ENCODE results near the gene PALLD.
A peak's percentile ranks its signal among the peaks of the same experiment; 100 is the strongest.
"Not testable (repeated sequence)": the region's sequence is repeated elsewhere in the genome, so short reads cannot be mapped to it uniquely, and the experiment has no call there.

The PALLD gene

GRCh38 chr4:168928875-168929274, 432.0 kb downstream of the PALLD start:
- no peak for DNase-seq

DNA sequence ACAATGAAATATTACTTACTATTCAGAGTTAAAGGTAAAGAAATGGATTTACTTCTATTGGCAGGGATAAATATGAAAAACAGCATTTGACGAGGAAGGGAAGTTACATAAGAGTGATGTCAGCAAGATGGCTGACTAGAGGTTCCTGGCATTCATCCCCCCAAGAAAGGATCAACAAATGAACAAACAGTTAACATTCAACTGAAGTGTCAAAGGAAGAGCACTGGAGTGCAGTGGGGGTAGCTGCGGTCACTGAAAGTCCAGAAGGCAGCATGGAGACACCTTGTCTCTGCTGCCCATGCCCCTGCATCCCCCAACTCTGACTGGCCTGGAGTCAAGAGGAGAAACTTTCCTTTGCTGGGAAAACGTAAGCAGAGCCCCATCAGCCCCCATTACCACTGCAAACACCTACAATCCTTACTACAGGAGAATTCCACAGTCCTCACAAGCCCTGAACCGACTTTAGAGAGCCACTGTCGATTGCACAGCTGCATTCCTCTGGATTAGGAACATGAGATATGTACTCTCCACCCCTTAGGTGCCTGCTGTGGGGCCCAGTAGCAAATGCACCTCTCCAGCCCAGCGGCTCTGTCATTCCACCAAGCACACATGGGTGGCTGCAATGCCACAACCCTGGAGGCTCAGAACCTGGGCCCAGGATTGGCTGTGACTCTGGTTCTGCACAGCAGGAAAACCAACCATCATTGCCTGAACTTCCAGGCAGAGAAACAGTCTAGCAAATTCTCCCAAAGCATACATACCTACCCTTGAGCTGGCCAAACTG, 433.8 kb downstream of the PALLD start:
- no peak for DNase-seq

DNA sequence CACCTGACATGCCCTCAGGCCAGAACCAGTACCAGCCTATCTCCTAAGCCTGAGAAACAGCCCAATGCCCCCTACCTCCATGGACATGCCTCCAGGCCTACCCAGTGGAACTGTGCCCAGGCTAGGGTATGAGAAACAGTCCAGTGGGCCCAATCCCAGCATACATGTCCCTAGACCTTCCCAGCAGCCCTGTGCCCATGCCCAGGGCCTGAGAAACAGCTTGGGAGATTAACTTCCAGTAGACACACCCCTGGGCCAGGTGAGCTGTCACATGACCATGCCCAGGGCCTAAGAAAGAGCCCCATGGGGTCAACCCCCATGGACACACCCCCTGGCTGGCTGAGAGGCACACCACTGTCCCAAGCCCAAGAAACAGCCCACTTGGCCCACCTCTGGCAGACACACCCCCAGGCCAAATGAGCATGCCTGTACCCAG, 434.4 kb downstream of the PALLD start:
- DNase-seq = no peak

GRCh38 chr4:168932138-168932537, 435.3 kb downstream of the PALLD start:
- no peak for DNase-seq

DNA sequence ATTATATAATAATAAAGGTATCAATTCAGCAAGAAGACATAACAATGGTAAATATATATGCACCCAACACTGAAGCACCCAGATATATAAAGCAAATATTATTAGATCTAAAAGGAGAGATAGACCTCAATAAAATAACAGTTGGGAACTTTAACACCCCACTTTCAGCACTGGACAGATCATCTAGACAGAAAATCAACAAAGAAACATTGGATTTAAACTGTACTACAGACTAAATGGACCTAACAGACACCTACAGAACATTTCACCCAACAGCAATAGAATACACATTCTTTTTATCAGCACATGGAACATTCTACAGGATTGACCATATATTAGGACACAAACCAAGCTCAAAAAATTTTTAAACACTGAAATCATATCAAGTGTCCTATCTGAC, 436.6 kb downstream of the PALLD start:
- no peak for DNase-seq

- not testable (repeated sequence) for DNase-seq
These were observed 440.6 kb downstream of the PALLD start for GRCh38 chr4:168937473-168937872.

DNA sequence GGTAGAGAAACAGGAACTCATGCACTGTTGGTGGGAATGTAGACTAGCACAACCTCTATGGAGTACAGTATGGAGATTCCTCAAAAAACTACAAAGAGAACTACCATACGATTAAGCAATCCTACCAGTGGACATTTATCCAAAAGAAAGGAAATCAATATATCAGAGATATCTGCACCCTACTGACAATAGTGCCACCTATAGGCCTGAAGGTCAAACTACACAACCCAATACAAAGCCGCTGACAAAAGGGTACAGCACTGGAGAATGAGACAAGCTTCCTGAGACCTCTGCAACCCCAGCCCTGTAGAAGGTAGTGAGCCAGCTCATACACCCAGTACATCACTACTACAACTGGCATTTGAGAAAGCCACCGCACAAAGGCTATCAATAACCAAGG, 446.1 kb downstream of the PALLD start:
- peak; percentile 57 for DNase-seq

DNA sequence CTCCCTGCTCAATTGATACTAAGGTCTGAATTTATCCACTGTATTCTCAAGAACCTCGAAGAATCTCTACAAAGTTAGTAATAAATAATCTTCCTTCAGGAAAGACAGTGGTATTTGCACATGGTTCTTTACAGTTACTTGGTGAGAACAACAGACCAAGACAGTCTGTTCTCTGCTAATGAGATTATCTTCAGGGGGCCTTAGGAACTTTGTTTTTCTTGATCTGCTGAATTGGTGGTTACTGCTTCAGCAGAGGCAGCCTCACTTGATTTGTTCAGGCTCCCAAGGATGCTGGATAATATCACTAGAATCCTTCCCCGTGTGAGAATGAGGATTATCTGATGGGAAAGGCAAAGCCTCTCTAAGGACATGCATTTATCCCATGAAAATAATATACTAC, 448.4 kb downstream of the PALLD start:
- no peak for DNase-seq

DNA sequence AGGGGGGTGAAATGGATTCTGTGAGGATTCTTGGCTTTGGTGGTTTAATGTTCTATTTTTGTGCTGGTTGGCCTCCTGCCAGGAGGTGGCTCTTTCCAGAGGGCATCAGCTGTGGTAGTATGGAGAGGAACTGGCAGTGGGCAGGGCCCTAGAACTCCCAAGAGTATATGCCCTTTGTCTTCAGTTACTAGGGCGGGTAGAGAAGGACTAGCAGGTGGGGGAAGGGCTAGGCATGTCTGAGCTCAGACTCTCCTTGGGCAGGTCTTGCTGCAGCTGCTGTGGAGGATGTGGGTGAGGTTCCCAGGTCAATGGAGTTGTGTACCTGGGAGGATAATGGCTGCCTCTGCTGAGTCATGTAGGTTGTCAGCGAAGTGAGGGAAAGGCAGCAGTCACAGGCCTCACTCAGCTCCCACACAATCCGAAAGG, 456.0 kb downstream of the PALLD start:
- DNase-seq = not testable (repeated sequence)

- DNase-seq = no peak
These were observed 458.8 kb downstream of the PALLD start for GRCh38 chr4:168955674-168956073.

DNA sequence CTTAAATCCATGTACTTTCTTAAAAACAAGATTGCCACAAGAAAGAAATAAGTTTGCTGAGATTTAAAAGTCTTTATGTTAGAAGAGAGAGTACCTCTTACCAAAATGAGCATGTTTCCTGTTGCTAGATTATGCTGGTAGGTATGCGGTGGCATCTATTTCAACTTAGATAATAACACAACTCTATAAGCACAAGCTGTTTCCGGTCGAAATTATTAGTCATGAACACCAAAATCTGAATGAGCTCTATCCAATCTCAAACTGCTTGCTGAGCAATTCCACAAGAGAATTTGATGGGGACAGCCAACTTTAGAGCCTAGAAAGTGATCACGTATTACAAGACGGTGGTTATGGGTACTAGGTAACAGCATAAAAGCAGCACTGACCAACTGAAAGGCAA, 463.9 kb downstream of the PALLD start:
- no peak for DNase-seq

DNA sequence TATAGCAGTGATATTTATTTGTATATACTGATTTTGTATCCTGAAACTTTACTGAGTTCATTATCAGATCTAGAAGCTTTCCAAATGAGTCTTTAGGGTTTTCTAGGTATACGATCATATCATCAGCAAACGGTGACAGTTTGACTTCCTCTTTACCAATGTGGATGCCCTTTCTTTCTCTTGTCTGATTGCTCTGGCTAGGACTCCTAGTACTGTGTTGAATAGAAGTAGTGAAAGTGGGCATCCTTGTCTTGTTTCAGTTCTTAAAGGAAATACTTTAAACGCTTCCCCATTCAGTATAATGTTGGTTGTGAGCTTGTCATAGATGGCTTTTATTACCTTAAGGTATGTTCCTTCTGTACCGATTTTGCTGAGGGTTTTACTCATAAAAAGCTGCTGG, 475.7 kb downstream of the PALLD start:
- no peak for DNase-seq
